Uterus (tissue), 4 donors: ENCODE measurements around the gene DOCK6. TPM values are rescaled to one million over a fixed set of nuclear protein-coding genes. Genes with fewer than 3 reads are reported as not detected.

Experiments
- DNase-seq, 2 donors: peaks; one replicate each; pipeline ENCODE4 v3.0.0-alpha.2; 2019 to 2020
- H3K27ac ChIP-seq, 2 donors: fragments of 200-600 bp; sonication (generic); 1 replicate in 1 of 2; 2 replicates in 1 of 2; pipeline ENCODE4 v1.5.1; 2016 to 2018
- H3K27me3 ChIP-seq, 2 donors: fragments of 200-600 bp; sonication (generic); one replicate each; pipeline ENCODE4 v1.5.1; 2018 to 2019; ENCODE audit warnings: control low read depth in 1 of 2
- H3K36me3 ChIP-seq, 2 donors: fragments of 200-600 bp; sonication (generic); one replicate each; pipeline ENCODE4 v1.5.1; 2019; ENCODE audit warnings: control low read depth in 1 of 2
- H3K4me1 ChIP-seq, 2 donors: fragments of 200-600 bp; sonication (generic); one replicate each; pipeline ENCODE4 v1.5.1; 2018 to 2019; ENCODE audit warnings: control low read depth in 1 of 2
- H3K4me3 ChIP-seq, 2 donors: fragments of 200-600 bp; sonication (generic); 1 replicate in 1 of 2; 2 replicates in 1 of 2; pipeline ENCODE4 v1.5.1; 2018 to 2019; ENCODE audit warnings: mild to moderate bottlenecking in 1 of 2
- H3K9me3 ChIP-seq, 2 donors: fragments of 200-600 bp; sonication (generic); one replicate each; pipeline ENCODE4 v1.5.1; 2019; ENCODE audit warnings: control low read depth in 1 of 2
- POLR2A ChIP-seq, 2 donors: fragments of 450-650 bp; IDR thresholded peaks; one replicate each; pipeline ENCODE4 v1.6.1; 2016; ENCODE audit warnings: antibody characterized with exemption in 2 of 2, mild to moderate bottlenecking in 1 of 2, moderate library complexity in 1 of 2
- intact Hi-C: fragments of 100-400 bp; cut with DNase I; formaldehyde crosslinking; loops from one replicate; pipeline ENCODE4 v1.15.1; 2023; ENCODE audit warnings: low total_unique reads
- total RNA-seq, 4 donors: library from RNA; depleted of rRNA in 3 of 4; stranded (reverse); fragments of >200 nt in 3 of 4; gene quantifications; one replicate each; pipeline versions ENCODE4 v1.1.0 to v1.2.4, GENCODE V29; 2014 to 2023
- TF ChIP-seq, protein P1 (sequence below), 4 experiments: fragments of 200-600 bp in 2 of 4; fragments of 450-650 bp in 2 of 4; sonication (generic) in 2 of 4; IDR thresholded peaks; one replicate each; pipeline ENCODE4 v1.5.1; 2016 to 2019; ENCODE audit warnings: antibody characterized with exemption in 4 of 4, mild to moderate bottlenecking in 2 of 4, moderate library complexity in 1 of 4
- donor health status: DM: yes; HTN: yes; CAD: no.

DOCK6 gene
- total RNA-seq, 4 donors from 2014 or later, result 13.5 to 89.4 (median 38.6) TPM

DNA sequence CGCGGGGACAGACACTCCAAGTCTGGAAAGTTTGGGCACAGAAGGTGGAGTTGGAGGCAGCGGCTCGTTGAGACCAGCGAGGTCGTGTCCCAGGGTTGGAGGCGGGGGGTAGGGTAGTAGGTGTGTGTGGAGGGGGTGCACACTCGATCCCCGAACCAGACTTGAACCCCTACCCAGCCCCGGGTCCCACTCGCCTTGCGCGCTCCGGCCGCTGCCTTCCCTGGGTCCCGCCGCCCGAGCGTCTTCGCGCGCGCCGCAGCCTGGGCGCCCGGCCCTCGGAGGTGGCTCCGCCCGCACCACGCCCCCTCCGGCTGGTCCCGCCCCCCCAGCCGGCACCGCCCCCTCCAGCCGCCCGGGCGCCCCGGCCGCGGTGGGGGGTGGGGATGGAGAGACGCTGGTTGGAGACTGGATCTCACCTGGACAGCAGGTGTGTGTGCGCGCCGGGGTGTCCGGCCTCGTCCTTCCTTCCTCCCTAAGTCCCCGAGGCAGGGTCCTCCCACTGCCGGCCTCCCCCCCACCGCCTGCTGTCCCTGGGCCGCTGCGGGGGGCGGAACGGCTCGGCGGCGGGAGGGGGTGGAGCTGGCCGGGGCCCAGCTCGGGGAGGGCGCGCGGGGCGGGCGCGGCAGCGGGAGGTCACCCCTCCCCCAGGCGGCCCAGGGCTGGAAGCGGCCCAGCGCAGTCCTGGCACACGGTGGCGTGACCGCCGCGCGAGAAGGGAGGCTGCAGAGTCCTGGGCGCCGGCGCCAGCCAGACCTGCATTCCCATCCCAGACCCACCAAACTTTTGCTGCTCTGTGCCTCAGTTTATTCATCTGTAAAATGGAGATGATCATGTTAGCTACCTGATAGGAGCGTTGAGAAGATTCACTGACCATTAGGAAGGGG lies 64.8 kb downstream of the DOCK6 start, which contains the start of gene KANK2:
TSS of gene KANK2 (minus strand) at position 255 of the 884 bp plus-strand sequence. CDS start 3,034 bp downstream, outside the sequence.
- Histone ChIP-seq H3K4me1 (peaks cover 8 to 16% of the 10 kb centered on the region in 2 donors), H3K36me3 (no peaks in the 10 kb centered on the region), H3K27ac (peak within 1 kb of the TSS; percentile 98 to 99), H3K4me3 (peak within 1 kb of the TSS; percentile 51 to 94), H3K27me3 (no peaks in the 10 kb centered on the region), H3K9me3 (no peaks in the 10 kb centered on the region)
- intact Hi-C loops, result loop anchor here (5.0 kb wide), 1 partner anchor 35 kb away; no protein-coding TSS in a partner anchor
- peak; percentile 86 to 89 for DNase-seq
- TF ChIP-seq, protein P1, sequence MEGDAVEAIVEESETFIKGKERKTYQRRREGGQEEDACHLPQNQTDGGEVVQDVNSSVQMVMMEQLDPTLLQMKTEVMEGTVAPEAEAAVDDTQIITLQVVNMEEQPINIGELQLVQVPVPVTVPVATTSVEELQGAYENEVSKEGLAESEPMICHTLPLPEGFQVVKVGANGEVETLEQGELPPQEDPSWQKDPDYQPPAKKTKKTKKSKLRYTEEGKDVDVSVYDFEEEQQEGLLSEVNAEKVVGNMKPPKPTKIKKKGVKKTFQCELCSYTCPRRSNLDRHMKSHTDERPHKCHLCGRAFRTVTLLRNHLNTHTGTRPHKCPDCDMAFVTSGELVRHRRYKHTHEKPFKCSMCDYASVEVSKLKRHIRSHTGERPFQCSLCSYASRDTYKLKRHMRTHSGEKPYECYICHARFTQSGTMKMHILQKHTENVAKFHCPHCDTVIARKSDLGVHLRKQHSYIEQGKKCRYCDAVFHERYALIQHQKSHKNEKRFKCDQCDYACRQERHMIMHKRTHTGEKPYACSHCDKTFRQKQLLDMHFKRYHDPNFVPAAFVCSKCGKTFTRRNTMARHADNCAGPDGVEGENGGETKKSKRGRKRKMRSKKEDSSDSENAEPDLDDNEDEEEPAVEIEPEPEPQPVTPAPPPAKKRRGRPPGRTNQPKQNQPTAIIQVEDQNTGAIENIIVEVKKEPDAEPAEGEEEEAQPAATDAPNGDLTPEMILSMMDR (IDR thresholded peaks at IDR 0.05), result peak in 1 of 4 experiments; percentile 18
- TF ChIP-seq POLR2A (IDR thresholded peaks at IDR 0.05), result peak; percentile 83 to 96

DNA sequence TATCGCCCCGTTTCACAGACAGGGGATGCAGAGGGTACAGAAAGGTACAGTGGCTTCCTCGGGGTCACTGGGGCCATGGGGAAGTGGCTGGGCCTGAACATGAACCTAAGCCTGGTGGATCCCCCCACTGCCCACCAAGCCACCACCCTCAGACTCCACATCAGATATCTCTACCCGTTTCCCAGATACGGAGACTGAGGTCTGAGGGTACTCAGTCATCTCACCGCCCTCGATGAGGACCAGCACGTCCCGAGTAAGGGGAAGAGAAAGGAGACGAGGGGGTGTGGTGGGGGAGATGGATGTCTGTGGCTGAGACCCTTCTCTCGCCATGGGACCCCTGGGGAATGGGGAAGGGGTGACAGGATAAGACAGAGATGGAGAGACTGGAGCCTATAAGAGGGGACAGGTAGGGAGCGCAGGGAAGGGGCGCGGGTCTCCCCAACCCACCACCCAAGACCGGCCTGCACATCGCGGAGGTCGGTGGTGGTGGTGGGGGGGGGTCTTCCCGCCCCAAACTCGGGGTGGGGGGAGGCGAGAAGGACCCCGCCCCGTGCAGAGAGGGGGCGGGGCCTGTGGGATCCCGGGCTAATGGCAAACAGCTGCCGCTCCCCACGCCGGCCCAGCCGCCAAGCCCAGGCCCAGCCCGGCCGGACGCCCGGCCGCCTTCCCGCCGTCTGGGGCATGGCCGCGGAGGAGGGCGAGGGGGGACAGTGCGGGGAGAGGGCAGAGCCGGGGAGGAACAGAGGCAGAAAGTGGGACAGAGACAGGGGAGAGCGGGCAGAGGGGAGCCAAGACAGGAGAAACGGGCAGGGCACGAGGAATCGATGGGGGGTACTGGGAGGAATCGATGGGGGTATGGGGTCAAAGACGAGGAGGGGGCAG lies 65.7 kb downstream of the DOCK6 start:
- H3K9me3 ChIP-seq, result no peaks in the 10 kb centered on the region
- H3K36me3 ChIP-seq, result no peaks in the 10 kb centered on the region
- H3K27ac ChIP-seq, result peak overlapping the region; percentile 98 to 99
- no peaks in the 10 kb centered on the region for H3K27me3 ChIP-seq
- DNase-seq, result peak; percentile 60 to 67
- intact Hi-C loops, result loop anchor here (5.0 kb wide), 1 partner anchor 34 kb away; no protein-coding TSS in a partner anchor
- TF ChIP-seq POLR2A (IDR thresholded peaks at IDR 0.05), result no peak
- TF ChIP-seq, protein P1 (IDR thresholded peaks at IDR 0.05), result no peak
- H3K4me1 ChIP-seq, result peaks cover 8 to 18% of the 10 kb centered on the region in 2 donors
- H3K4me3 ChIP-seq, result peak overlapping the region; percentile 51 to 94

DNA sequence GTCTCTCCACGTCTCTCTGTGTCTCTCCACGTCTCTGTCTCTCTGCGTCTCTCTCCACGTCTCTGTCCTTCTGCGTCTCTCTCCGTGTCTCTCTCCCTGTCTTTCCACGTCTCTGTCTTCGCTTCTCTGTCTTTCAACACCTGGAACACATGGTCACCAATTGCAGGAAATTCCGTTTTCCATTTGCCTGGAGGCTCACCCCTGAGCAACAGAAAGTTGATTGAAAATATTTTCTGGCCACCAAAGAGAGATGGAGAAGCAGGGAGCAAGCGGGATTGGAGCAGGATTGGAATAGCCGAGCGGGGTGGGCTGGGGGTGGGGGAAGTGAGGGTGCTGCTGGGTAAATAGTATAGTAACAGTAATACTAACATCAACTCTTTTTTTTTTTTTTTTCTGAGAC lies 66.6 kb downstream of the DOCK6 start:
- Histone ChIP-seq H3K4me1 (peaks cover 8 to 20% of the 10 kb centered on the region in 2 donors), H3K27ac (peak overlapping the region; percentile 98 to 99), H3K36me3 (no peaks in the 10 kb centered on the region), H3K9me3 (no peaks in the 10 kb centered on the region), H3K27me3 (no peaks in the 10 kb centered on the region), H3K4me3 (peak overlapping the region; percentile 51 to 94)
- intact Hi-C loops, result loop anchor here (5.0 kb wide), 1 partner anchor 33 kb away; no protein-coding TSS in a partner anchor
- DNase-seq, result no peak
- no peak for TF ChIP-seq POLR2A (IDR thresholded peaks at IDR 0.05)
- TF ChIP-seq, protein P1 (IDR thresholded peaks at IDR 0.05), result no peak

DNA sequence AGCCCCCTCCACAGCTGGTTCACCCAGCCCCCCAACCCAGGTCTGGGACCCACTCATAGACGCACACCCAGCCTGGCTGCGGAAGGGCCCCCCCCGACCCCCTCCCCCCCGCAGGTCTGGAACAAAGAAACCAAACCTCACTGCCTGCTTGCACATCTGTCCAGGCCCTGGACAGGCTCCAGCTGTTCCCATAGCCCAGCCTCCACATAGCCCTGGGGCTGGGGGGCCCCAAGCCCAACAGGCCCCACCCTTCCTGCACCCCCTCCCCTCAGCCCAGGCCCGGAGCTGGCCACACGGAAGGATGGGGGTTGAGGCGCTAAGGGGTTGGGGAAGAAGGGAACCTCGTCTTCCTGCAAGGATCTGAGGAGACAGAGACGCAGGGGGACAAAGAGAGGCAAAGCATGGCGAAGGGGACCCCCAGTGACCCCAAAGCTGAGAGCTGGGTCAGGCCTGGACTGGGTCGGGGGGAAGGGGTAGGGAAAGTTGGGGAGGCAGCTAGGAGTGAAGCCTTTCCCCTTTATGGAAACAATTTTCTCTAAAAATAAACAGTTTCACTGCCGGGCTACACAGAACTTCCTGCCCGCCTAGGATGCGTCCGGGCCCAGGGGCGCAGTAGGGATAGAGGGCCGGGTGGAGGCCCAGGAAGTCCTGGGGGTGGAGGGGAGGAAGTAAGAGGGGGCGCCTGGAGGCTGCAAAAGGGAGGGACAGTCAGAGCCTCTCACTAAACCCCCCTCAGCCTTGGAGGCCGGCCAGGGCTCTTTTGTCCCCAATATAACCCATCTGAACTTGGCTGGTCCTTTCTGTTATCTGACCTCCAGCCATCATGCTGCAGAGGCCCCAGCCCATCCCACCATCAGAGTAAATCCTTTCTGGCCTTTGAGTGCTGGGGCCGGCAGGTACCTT lies 67.4 kb downstream of the DOCK6 start:
- DNase-seq, result no peak
- Histone ChIP-seq H3K9me3 (no peaks in the 10 kb centered on the region), H3K4me3 (peak overlapping the region; percentile 51 to 94), H3K4me1 (peaks cover 15 to 20% of the 10 kb centered on the region in 2 donors), H3K27ac (peak overlapping the region; percentile 98 to 99), H3K27me3 (no peaks in the 10 kb centered on the region), H3K36me3 (no peaks in the 10 kb centered on the region)
- intact Hi-C loops, result loop anchor here (5.0 kb wide), 1 partner anchor 33 kb away; no protein-coding TSS in a partner anchor
- TF ChIP-seq POLR2A (IDR thresholded peaks at IDR 0.05), result no peak
- TF ChIP-seq, protein P1 (IDR thresholded peaks at IDR 0.05), result no peak
